HL-60/S4 (cell line): ENCODE results near the gene FRZB.

Source experiments
- in situ Hi-C: fragments of 300-500 bp; cut with MboI; formaldehyde crosslinking; loops from 2 replicates; pipeline ENCODE4 v1.14.3; 2022; ENCODE audit warnings: low sequenced_read_pairs

The FRZB gene

DNA sequence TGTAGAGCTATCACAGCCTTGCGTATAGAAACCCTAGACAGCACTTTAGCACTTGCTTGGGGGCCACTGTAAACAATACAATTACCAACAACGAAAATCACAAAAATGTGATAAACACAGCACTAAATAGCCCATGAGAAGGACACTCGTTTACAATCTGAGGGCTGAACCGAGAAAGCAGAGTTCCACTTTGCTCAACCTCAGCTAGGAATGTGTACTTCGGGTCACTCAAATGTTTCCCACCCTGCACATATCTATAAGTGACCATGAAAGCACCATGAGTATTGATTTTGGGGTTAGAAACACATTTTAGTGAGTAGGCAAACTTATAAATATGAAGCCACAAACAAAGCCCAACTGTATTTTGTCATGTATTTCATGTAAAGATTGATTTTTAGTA lies 62.3 kb downstream of the FRZB start:
- in situ Hi-C loops: no loop called here

DNA sequence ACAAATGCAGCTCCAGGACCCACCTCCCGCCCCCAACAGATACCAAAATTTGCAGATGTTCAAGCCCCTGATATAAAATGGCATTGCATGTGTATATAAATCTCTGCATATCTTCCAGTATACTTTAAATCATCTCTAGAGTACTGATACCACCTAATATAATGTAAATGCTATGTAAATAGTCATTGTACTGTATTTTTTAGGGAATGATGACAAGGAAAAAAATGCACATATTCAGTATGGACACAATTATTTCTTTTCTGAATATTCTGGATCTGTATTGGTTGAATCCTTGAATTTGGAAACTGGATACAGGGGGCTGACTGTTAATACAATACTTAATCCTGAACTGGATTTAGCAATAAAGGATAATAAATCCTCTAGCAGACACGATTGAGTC lies 67.7 kb downstream of the FRZB start:
- in situ Hi-C loops: no loop called here

GRCh38 chr2:182792441-182792840 lies 74.0 kb downstream of the FRZB start:
- in situ Hi-C loops: no loop called here

DNA sequence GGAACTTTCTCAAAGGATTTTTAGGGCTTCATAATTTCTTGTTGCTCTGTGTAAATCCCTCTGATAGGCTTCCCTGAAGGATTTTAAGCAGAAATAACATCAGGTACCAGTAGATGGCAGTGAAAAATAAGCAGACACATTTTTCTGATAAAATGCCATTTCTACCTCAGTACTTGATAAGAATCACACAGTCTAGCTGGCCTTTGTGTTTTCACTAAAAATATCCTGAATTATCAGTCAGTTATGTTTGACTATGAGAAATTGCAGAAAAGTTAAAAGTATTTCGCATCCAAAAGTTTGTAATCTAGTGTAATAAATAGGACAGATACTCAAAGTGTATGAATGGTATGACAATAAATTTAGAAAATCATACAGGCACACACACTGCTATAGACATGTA lies 81.7 kb downstream of the FRZB start:
- in situ Hi-C loops: no loop called here

GRCh38 chr2:182784058-182784706 lies 82.3 kb downstream of the FRZB start:
- in situ Hi-C loops: no loop called here
